Smooth muscle cell (in vitro differentiated cells): ENCODE results near the gene NHEJ1. TPM values are rescaled to one million over a fixed set of nuclear protein-coding genes. Genes with fewer than 3 reads are reported as not detected.

Experiments
- DNase-seq: peaks from one replicate; lab custom pipeline; 2025; ENCODE audit not compliant: unreplicated experiment; lab: John Stamatoyannopoulos, UW
- H2AFZ ChIP-seq: fragments of 200-600 bp; sonication (generic); 2 replicates; pipeline ENCODE4 v1.6.0; 2016; ENCODE audit warnings: antibody characterized with exemption, low read depth, mild to moderate bottlenecking
- H3F3A ChIP-seq: fragments of 200-600 bp; sonication (generic); 2 replicates; pipeline ENCODE4 v1.6.0; 2017; ENCODE audit warnings: antibody characterized with exemption, low read depth
- H3K27ac ChIP-seq: fragments of 200-600 bp; sonication (generic); 2 replicates; pipeline ENCODE4 v1.5.1; 2016; ENCODE audit warnings: low read depth, mild to moderate bottlenecking
- H3K27me3 ChIP-seq: fragments of 200-600 bp; sonication (generic); 2 replicates; pipeline ENCODE4 v1.6.1; 2016; ENCODE audit warnings: low read depth, mild to moderate bottlenecking
- H3K36me3 ChIP-seq: fragments of 200-600 bp; sonication (generic); 2 replicates; pipeline ENCODE4 v1.5.1; 2016; ENCODE audit warnings: low read depth
- H3K4me1 ChIP-seq: fragments of 200-600 bp; sonication (generic); 2 replicates; pipeline ENCODE4 v1.5.1; 2016; ENCODE audit warnings: low read depth
- H3K4me2 ChIP-seq: fragments of 200-600 bp; sonication (generic); 2 replicates; pipeline ENCODE4 v1.6.0; 2016; ENCODE audit warnings: mild to moderate bottlenecking
- H3K4me3 ChIP-seq: fragments of 200-600 bp; sonication (generic); 2 replicates; pipeline ENCODE4 v1.5.1; 2016; ENCODE audit warnings: mild to moderate bottlenecking
- H3K79me2 ChIP-seq: fragments of 200-600 bp; sonication (generic); 2 replicates; pipeline ENCODE4 v1.6.0; 2016; ENCODE audit warnings: low read depth, mild to moderate bottlenecking
- H3K9ac ChIP-seq: fragments of 200-600 bp; sonication (generic); 2 replicates; pipeline ENCODE4 v1.6.0; 2016; ENCODE audit warnings: low read depth
- H3K9me3 ChIP-seq: fragments of 200-600 bp; sonication (generic); replicated peaks from 2 replicates; pipeline ENCODE4 v1.5.1; 2016; ENCODE audit warnings: low read depth
- H4K20me1 ChIP-seq: fragments of 200-600 bp; sonication (generic); 2 replicates; pipeline ENCODE4 v1.6.0; 2016; ENCODE audit warnings: low read depth
- WGBS: methylation state at CpG from one replicate; pipeline ENCODE4 v1.1.7; 2016; ENCODE audit warnings: low lambda C conversion rate; 5-methylcytosine and 5-hydroxymethylcytosine counted together
- polyA plus RNA-seq: library from polyadenylated mRNA; unstranded; fragments of >200 nt; fragmentation: Nextera tagmentation; extraction: Ambion mirVana; gene quantifications from 2 replicates; pipeline ENCODE4 v1.2.1, GENCODE V29; 2016
- total RNA-seq: library from RNA; depleted of rRNA; stranded (reverse); fragments of >200 nt; gene quantifications from 2 replicates; pipeline ENCODE4 v1.2.3, GENCODE V29; 2014
- TF ChIP-seq, protein P1 (sequence below): fragments of 200-600 bp; sonication (generic); IDR thresholded peaks from 2 replicates; pipeline ENCODE4 v1.5.1; 2017; ENCODE audit warnings: borderline replicate concordance, mild to moderate bottlenecking, antibody characterized with exemption; ENCODE audit not compliant: insufficient read depth, poor library complexity, severe bottlenecking

NHEJ1 gene
- total and polyA plus RNA-seq, 2 experiments from 2014 or later, result 6.0 to 8.5 TPM

DNA sequence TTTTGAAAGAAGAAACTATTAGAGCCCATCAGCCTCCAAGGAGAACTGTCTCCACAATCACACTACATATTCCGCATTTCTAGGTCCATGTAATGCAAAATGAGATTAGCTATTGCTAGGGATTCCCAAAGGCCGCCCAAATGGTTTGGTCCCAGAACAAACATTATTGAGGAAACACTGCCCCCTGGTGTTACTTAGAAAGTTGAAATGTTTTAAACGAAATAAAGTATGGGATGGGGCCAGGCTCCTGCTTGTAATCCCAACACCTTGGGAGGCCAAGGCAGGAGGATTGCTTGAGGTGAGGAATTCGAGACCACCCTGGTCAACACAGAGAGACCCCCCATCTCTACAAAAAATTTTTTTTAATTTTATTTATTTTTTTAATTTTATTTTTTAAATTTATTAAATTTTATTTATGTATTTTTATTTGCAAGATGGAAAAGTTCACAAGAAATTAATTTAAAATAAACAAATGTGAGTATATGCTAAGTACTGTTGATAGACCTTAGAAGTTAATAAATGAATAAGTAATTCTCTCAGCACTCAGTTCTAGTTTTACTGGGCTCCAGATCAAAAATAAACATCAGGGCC lies 5.5 kb downstream of the NHEJ1 start:
- Histone ChIP-seq H3K27ac (no peak overlapping the region), H3K9ac (no peak overlapping the region), H2AFZ (no peak overlapping the region), H4K20me1 (no peaks in the 10 kb centered on the region), H3K4me1 (peaks cover 4% of the 10 kb centered on the region), H3K4me2 (no peak overlapping the region), H3K79me2 (no peaks in the 10 kb centered on the region), H3K27me3 (no peaks in the 10 kb centered on the region), H3K36me3 (peaks cover 3% of the 10 kb centered on the region), H3K4me3 (no peak overlapping the region), H3F3A (no peaks in the 10 kb centered on the region), H3K9me3 (no peaks in the 10 kb centered on the region)
- TF ChIP-seq, protein P1, sequence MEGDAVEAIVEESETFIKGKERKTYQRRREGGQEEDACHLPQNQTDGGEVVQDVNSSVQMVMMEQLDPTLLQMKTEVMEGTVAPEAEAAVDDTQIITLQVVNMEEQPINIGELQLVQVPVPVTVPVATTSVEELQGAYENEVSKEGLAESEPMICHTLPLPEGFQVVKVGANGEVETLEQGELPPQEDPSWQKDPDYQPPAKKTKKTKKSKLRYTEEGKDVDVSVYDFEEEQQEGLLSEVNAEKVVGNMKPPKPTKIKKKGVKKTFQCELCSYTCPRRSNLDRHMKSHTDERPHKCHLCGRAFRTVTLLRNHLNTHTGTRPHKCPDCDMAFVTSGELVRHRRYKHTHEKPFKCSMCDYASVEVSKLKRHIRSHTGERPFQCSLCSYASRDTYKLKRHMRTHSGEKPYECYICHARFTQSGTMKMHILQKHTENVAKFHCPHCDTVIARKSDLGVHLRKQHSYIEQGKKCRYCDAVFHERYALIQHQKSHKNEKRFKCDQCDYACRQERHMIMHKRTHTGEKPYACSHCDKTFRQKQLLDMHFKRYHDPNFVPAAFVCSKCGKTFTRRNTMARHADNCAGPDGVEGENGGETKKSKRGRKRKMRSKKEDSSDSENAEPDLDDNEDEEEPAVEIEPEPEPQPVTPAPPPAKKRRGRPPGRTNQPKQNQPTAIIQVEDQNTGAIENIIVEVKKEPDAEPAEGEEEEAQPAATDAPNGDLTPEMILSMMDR, result peak; percentile 74
- WGBS, result 14% methylated on average over 4 of the region's 4 CpGs
- DNase-seq, result no peak

DNA sequence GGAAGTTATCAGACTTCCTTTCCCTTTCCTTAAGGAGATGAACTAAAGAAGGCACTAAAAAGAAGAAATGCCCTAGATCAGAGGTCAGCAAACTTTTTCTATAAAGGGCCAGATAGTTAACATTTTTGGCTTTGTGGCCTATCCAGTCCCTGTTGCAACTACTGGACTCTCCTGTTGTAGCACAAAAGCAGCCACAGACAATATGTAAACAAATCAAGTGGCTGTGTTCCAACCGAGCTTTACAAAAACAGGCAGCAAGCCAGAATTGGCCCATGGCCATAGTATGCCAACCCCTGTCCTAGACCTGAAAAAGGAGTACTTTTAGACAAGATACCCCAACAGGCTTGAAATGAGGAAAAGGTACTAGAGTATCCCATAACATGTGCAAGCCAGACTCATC lies 10.9 kb downstream of the NHEJ1 start:
- Histone ChIP-seq H3K4me2 (no peak overlapping the region), H3K9ac (no peak overlapping the region), H4K20me1 (no peaks in the 10 kb centered on the region), H3K4me3 (no peak overlapping the region), H3K27ac (no peak overlapping the region), H3K79me2 (no peaks in the 10 kb centered on the region), H3K4me1 (no peaks in the 10 kb centered on the region), H3K36me3 (peaks cover 3% of the 10 kb centered on the region), H2AFZ (no peak overlapping the region), H3K27me3 (no peaks in the 10 kb centered on the region), H3K9me3 (no peaks in the 10 kb centered on the region), H3F3A (no peaks in the 10 kb centered on the region)
- DNase-seq, result no peak
- TF ChIP-seq, protein P1, result no peak
- 35% methylated on average over 1 of the region's 1 CpG for WGBS

DNA sequence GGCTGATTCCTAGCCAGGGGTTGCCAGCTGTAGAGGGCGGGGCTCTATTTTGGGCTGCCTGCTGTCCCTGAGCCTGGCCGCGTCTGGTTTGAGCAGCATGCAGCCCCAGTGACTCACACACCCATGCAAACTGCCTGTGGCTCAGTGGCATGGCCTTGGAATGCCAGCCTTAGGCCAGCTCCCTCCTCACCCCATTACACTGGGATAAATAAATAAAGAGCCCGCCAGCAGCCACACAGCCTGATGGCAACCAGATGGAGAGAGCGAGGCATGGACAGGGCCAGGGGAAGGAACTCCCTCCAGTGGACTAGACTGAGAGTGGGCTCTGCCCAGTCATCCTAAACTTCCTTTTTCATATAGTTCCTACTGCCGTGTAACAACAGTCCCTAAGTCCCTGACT lies 18.3 kb downstream of the NHEJ1 start:
- TF ChIP-seq, protein P1, result peak; percentile 33
- Histone ChIP-seq H3F3A (no peaks in the 10 kb centered on the region), H3K27ac (no peak overlapping the region), H3K9ac (no peak overlapping the region), H3K4me1 (no peaks in the 10 kb centered on the region), H4K20me1 (no peaks in the 10 kb centered on the region), H3K9me3 (no peaks in the 10 kb centered on the region), H3K79me2 (no peaks in the 10 kb centered on the region), H3K36me3 (peaks cover 4% of the 10 kb centered on the region), H3K4me2 (peak overlapping the region; percentile 33), H3K4me3 (no peak overlapping the region), H3K27me3 (no peaks in the 10 kb centered on the region), H2AFZ (no peak overlapping the region)
- 41% methylated on average over 6 of the region's 6 CpGs for WGBS
- DNase-seq, result peak; percentile 16

DNA sequence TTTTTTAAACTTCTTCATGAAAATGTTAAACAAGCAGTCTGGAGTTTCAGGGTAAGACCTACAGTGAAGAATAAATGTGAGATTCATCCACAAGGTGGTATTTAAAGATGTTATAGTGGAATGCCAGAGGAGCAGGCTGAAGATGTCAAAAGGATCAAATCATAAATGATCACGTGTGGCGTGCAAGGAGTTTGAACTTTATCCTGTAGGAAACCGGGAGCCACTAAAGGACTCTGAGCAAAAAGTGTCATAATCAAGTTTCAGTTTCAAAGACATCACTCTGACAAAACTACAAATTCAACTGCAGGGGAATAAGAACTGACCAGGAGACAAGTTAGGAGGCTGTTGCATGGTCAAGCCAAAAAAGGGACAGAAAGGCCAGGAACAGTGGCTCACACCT lies 19.9 kb downstream of the NHEJ1 start:
- TF ChIP-seq, protein P1, result no peak
- no peak overlapping the region for H3K9ac ChIP-seq
- no peaks in the 10 kb centered on the region for H3F3A ChIP-seq
- no peaks in the 10 kb centered on the region for H3K9me3 ChIP-seq
- no peak overlapping the region for H3K27ac ChIP-seq
- H3K36me3 ChIP-seq, result peaks cover 4% of the 10 kb centered on the region
- no peaks in the 10 kb centered on the region for H3K4me1 ChIP-seq
- no peak for DNase-seq
- no peak overlapping the region for H3K4me2 ChIP-seq
- no peak overlapping the region for H3K4me3 ChIP-seq
- H4K20me1 ChIP-seq, result no peaks in the 10 kb centered on the region
- no peaks in the 10 kb centered on the region for H3K79me2 ChIP-seq
- no peaks in the 10 kb centered on the region for H3K27me3 ChIP-seq
- WGBS, result 97% methylated on average over 3 of the region's 3 CpGs
- H2AFZ ChIP-seq, result no peak overlapping the region
